Endothelial cell of umbilical vein (primary cell): ENCODE measurements around the gene PRDM16. TPM values are rescaled to one million over a fixed set of nuclear protein-coding genes. Genes with fewer than 3 reads are reported as not detected.

ENCODE experiments used
- BruUV-seq: library from RNA; stranded (reverse); fragments of 400-500 nt; replicated peaks from 2 replicates; lab custom pipeline; 2021; lab: Mats Ljungman, UMichigan
- CTCF ChIA-PET: fragments of 300-600, 350-600 bp; sonication (Branson Sonifier 250); formaldehyde crosslinking; loops from one replicate; lab custom pipeline; 2021; ENCODE audit warnings: antibody characterized with exemption, inconsistent platforms; lab: Charles Lee
- POLR2A ChIA-PET: fragments of 300-600, 350-600 bp; sonication (Branson Sonifier 250); formaldehyde crosslinking; loops from one replicate; lab custom pipeline; 2021; ENCODE audit warnings: antibody characterized with exemption, inconsistent platforms; lab: Charles Lee
- DNase-seq: peaks from one replicate; pipeline ENCODE4 v3.0.0-alpha.2; 2011; ENCODE audit warnings: low read depth, low spot score
- FAIRE-seq: peaks from 2 replicates; lab custom pipeline; 2011; peaks lifted over from hg19 to GRCh38; lab: Jason Lieb, UNC
- H2AFZ ChIP-seq: 2 replicates; pipeline ENCODE4 v1.6.0; 2012; ENCODE audit warnings: low read depth, low read length, control low read depth, inconsistent platforms
- H3K27ac ChIP-seq: 2 replicates; pipeline ENCODE4 v1.5.1; 2011; ENCODE audit warnings: low read depth, mild to moderate bottlenecking, control low read depth, low read length, moderate library complexity; ENCODE audit not compliant: insufficient read depth
- H3K27me3 ChIP-seq, 2 experiments: 2 replicates each; pipeline versions ENCODE4 v1.6.0 to v1.6.1; 2011; ENCODE audit warnings: low read length in 2 of 2, mixed read lengths in 1 of 2; ENCODE audit not compliant: control insufficient read depth in 2 of 2, insufficient read depth in 2 of 2
- H3K36me3 ChIP-seq, 2 experiments: 2 replicates in 1 of 2; 3 replicates in 1 of 2; pipeline ENCODE4 v1.5.1; 2011; ENCODE audit warnings: low read length in 2 of 2, mild to moderate bottlenecking in 1 of 2, moderate library complexity in 1 of 2; ENCODE audit not compliant: control insufficient read depth in 2 of 2, insufficient read depth in 2 of 2; ENCODE audit errors: extremely low read depth in 1 of 2
- H3K4me1 ChIP-seq: 3 replicates; pipeline ENCODE4 v1.5.1; 2011; ENCODE audit warnings: mild to moderate bottlenecking, low read length; ENCODE audit not compliant: control insufficient read depth, insufficient read depth; ENCODE audit errors: extremely low read depth
- H3K4me2 ChIP-seq: 2 replicates; pipeline ENCODE4 v1.6.1; 2011; ENCODE audit warnings: low read length, control low read depth, mixed read lengths; ENCODE audit not compliant: insufficient read depth
- H3K4me3 ChIP-seq, 3 experiments: fragments of 200-600 bp in 1 of 3; sonication (generic), shearing (Covaris generic) in 1 of 3; replicated peaks in 1 of 3; 2 replicates each; pipeline ENCODE4 v1.5.1; 2011 to 2016; ENCODE audit warnings: control low read depth in 3 of 3, low read length in 3 of 3, mild to moderate bottlenecking in 2 of 3, inconsistent platforms in 1 of 3, low read depth in 1 of 3, moderate library complexity in 1 of 3; ENCODE audit not compliant: insufficient read depth in 1 of 3
- H3K79me2 ChIP-seq: 2 replicates; pipeline ENCODE4 v1.6.0; 2012; ENCODE audit warnings: low read length, inconsistent platforms; ENCODE audit not compliant: control insufficient read depth, insufficient read depth
- H3K9ac ChIP-seq: replicated peaks from 2 replicates; pipeline ENCODE3; 2011; ENCODE audit warnings: low read length, control low read depth; ENCODE audit not compliant: insufficient read depth; ENCODE audit errors: extremely low read depth
- H3K9me1 ChIP-seq: replicated peaks from 3 replicates; pipeline ENCODE4 v1.6.0; 2011; ENCODE audit warnings: mild to moderate bottlenecking, low read length; ENCODE audit not compliant: control insufficient read depth, insufficient read depth; ENCODE audit errors: extremely low read depth
- H3K9me3 ChIP-seq: replicated peaks from 2 replicates; pipeline ENCODE4 v1.5.1; 2012; ENCODE audit warnings: low read length, inconsistent platforms; ENCODE audit not compliant: control insufficient read depth, insufficient read depth
- H4K20me1 ChIP-seq: replicated peaks from 2 replicates; pipeline ENCODE3; 2011; ENCODE audit warnings: mild to moderate bottlenecking, low read length; ENCODE audit not compliant: control insufficient read depth, insufficient read depth; ENCODE audit errors: extremely low read depth
- EZH2 ChIP-seq: IDR thresholded peaks from 2 replicates; pipeline ENCODE4 v1.6.1; 2012; ENCODE audit warnings: borderline replicate concordance, low read depth, mild to moderate bottlenecking, moderate library complexity, low read length, inconsistent platforms; ENCODE audit not compliant: severe bottlenecking
- FOS ChIP-seq: IDR thresholded peaks from 2 replicates; pipeline ENCODE4 v1.6.1; 2011; ENCODE audit warnings: mild to moderate bottlenecking, low read length, moderate library complexity, borderline replicate concordance; ENCODE audit not compliant: insufficient read depth
- GATA2 ChIP-seq: IDR thresholded peaks from 2 replicates; pipeline ENCODE4 v1.7.0; 2011; ENCODE audit warnings: low read depth, mild to moderate bottlenecking, moderate library complexity, mixed read lengths, low read length; ENCODE audit not compliant: insufficient read length, insufficient read depth
- JUN ChIP-seq: IDR thresholded peaks from 2 replicates; pipeline ENCODE4 v1.6.1; 2011; ENCODE audit warnings: borderline replicate concordance, low read depth; ENCODE audit not compliant: insufficient read length, insufficient read depth
- MYC ChIP-seq: IDR thresholded peaks from one replicate; pipeline ENCODE4 v1.6.1; 2011; ENCODE audit warnings: mild to moderate bottlenecking, low read depth, low read length
- POLR2A ChIP-seq: IDR thresholded peaks from 2 replicates; pipeline ENCODE4 v1.6.1; 2012; ENCODE audit warnings: low read depth, mild to moderate bottlenecking, control low read depth, low read length
- POLR2AphosphoS5 ChIP-seq: IDR thresholded peaks from 2 replicates; pipeline ENCODE4 v1.6.1; 2012; ENCODE audit warnings: low read depth, mild to moderate bottlenecking, control low read depth, low read length, moderate library complexity; ENCODE audit not compliant: insufficient read depth
- dilution Hi-C: fragments of 300-500 bp; cut with MboI; formaldehyde crosslinking; loops from one replicate; pipeline ENCODE4 v1.15.0; 2019; ENCODE audit warnings: low sequenced_read_pairs; ENCODE audit not compliant: extremely low pct_ligation_motif_present
- intact Hi-C: fragments of 100-400 bp; cut with micrococcal nuclease; formaldehyde crosslinking; loops from one replicate; pipeline ENCODE4 v1.10.0; 2022
- polyA plus RNA-seq, 4 experiments: library from polyadenylated mRNA; depleted of rRNA in 3 of 4; stranded (reverse) in 3 of 4; unstranded in 1 of 4; fragments of >200 nt; gene quantifications; 2 replicates each; pipeline versions ENCODE4 v1.2.1 to v1.2.3, GENCODE V29; 2011 to 2012; ENCODE audit warnings: missing spikeins in 1 of 4
- total RNA-seq: library from RNA; stranded (reverse); gene quantifications from 2 replicates; pipeline ENCODE4 v1.2.3, GENCODE V29; 2021
- TF ChIP-seq, protein P1 (sequence below), 2 donors: IDR thresholded peaks; 1 replicate in 1 of 2; 2 replicates in 1 of 2; pipeline ENCODE4 v1.5.1; 2011; ENCODE audit warnings: low read length in 2 of 2, mild to moderate bottlenecking in 2 of 2, moderate library complexity in 2 of 2, control low read depth in 1 of 2, inconsistent platforms in 1 of 2, low read depth in 1 of 2; ENCODE audit not compliant: insufficient read depth in 1 of 2; ENCODE audit errors: extremely low read depth in 1 of 2
- TF ChIP-seq, protein P2 (sequence below): IDR thresholded peaks from 2 replicates; pipeline ENCODE4 v1.6.1; 2011; ENCODE audit not compliant: insufficient read depth, insufficient read length

PRDM16 gene
- total and polyA plus RNA-seq, 2 donors (not counting 3 experiments of a cell fraction or from before 2014, with no cell fraction given) = not detected

DNA sequence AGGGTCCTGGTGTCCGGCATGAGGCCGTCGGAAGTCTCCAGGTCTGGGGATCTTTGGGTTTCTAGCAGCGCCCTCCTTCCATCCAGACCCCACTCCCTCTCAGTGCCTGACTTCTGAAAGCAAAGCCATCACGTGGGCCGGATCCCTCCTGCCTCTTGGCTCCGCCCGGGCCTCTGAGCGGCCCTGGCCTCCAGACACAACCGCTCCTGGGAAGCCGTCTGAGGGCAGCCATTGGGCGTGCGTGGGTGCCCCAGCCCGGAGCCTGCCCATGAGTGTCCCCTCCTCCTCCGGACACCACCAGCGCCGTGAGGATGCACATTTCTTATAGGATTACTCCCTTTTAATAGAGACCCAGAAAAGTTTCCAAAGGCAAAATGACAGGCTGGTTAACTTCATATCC is 248.5 kb downstream of the PRDM16 start:
- Histone ChIP-seq H3K9me3 (no peaks in the 10 kb centered on the region), H3K9me1 (no peaks in the 10 kb centered on the region), H4K20me1 (no peaks in the 10 kb centered on the region), H3K9ac (no peak overlapping the region), H3K4me3 (no peak overlapping the region), H3K36me3 (no peaks in the 10 kb centered on the region), H2AFZ (no peak overlapping the region), H3K4me1 (peaks cover 8% of the 10 kb centered on the region), H3K79me2 (no peaks in the 10 kb centered on the region), H3K4me2 (no peak overlapping the region), H3K27me3 (peaks cover 1 to 11% of the 10 kb centered on the region in 2 experiments), H3K27ac (no peak overlapping the region)
- CTCF ChIA-PET = no interaction called here
- intact Hi-C loops (loop anchor here (10.0 kb wide), 1 partner anchor 253 kb away; the partner anchor contains the start of gene PRDM16), dilution Hi-C loops (no loop called here)
- DNase-seq (no peak), FAIRE-seq (no peak)
- TF ChIP-seq FOS (no peak), EZH2 (no peak), POLR2AphosphoS5 (no peak), MYC (no peak), POLR2A (no peak), JUN (no peak), GATA2 (no peak)
- TF ChIP-seq, protein P1, sequence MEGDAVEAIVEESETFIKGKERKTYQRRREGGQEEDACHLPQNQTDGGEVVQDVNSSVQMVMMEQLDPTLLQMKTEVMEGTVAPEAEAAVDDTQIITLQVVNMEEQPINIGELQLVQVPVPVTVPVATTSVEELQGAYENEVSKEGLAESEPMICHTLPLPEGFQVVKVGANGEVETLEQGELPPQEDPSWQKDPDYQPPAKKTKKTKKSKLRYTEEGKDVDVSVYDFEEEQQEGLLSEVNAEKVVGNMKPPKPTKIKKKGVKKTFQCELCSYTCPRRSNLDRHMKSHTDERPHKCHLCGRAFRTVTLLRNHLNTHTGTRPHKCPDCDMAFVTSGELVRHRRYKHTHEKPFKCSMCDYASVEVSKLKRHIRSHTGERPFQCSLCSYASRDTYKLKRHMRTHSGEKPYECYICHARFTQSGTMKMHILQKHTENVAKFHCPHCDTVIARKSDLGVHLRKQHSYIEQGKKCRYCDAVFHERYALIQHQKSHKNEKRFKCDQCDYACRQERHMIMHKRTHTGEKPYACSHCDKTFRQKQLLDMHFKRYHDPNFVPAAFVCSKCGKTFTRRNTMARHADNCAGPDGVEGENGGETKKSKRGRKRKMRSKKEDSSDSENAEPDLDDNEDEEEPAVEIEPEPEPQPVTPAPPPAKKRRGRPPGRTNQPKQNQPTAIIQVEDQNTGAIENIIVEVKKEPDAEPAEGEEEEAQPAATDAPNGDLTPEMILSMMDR (IDR thresholded peaks at IDR 0.05; ENCODE audit: extremely low read depth in 1 of 2, insufficient read depth in 1 of 2, low read depth in 1 of 2, low read length in 2 of 2) = no peak
- TF ChIP-seq, protein P2, sequence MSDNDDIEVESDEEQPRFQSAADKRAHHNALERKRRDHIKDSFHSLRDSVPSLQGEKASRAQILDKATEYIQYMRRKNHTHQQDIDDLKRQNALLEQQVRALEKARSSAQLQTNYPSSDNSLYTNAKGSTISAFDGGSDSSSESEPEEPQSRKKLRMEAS = no peak
- POLR2A ChIA-PET = no interaction called here
- BruUV-seq = no TSS peak
